Effector CD4-positive, alpha-beta T cell (primary cell): ENCODE results near the gene B3GAT3.
"Not testable (repeated sequence)": the region's sequence is repeated elsewhere in the genome, so short reads cannot be mapped to it uniquely, and the experiment has no call there.

Source experiments
- DNase-seq: peaks from one replicate; pipeline ENCODE4 v3.0.0-alpha.2; 2020

The B3GAT3 gene

GRCh38 chr11:62645946-62646824 lies 24.4 kb upstream of the B3GAT3 start, which contains the start of gene GANAB:
TSS of gene GANAB (minus strand) at chr11:62646613. CDS start at chr11:62646599, 14 bp downstream.
- DNase-seq = peak; percentile 99

- no peak for DNase-seq
These were observed 23.8 kb upstream of the B3GAT3 start for GRCh38 chr11:62645671-62645945.

GRCh38 chr11:62644220-62644619 lies 22.4 kb upstream of the B3GAT3 start:
- no peak for DNase-seq

GRCh38 chr11:62632492-62632891 lies 10.7 kb upstream of the B3GAT3 start:
- no peak for DNase-seq

- DNase-seq = no peak
These were observed 5.9 kb upstream of the B3GAT3 start for GRCh38 chr11:62627713-62628112.

- no peak for DNase-seq
These were observed 797 bp upstream of the B3GAT3 start for GRCh38 chr11:62622476-62623089.

- DNase-seq = no peak
These were observed 689 bp downstream of the B3GAT3 start for GRCh38 chr11:62621027-62621566.

GRCh38 chr11:62616957-62617356 lies 4.8 kb downstream of the B3GAT3 start:
- not testable (repeated sequence) for DNase-seq

GRCh38 chr11:62615521-62615920 lies 6.3 kb downstream of the B3GAT3 start:
- no peak for DNase-seq

- DNase-seq = no peak
These were observed 7.5 kb downstream of the B3GAT3 start for GRCh38 chr11:62614275-62614674.

GRCh38 chr11:62613291-62613778 lies 8.5 kb downstream of the B3GAT3 start:
- no peak for DNase-seq

GRCh38 chr11:62612366-62613290 lies 9.2 kb downstream of the B3GAT3 start, which contains the start of the genes EML3 and ROM1:
TSS of gene EML3 (minus strand) at chr11:62612775. CDS start at chr11:62612457, 318 bp downstream.
TSS of gene ROM1 (plus strand) at chr11:62613257. CDS start at chr11:62613282, 25 bp downstream.
- peak; percentile 80 for DNase-seq

- peak; percentile 22 for DNase-seq
These were observed 10.0 kb downstream of the B3GAT3 start for GRCh38 chr11:62611705-62612365.

GRCh38 chr11:62610814-62611704 lies 10.7 kb downstream of the B3GAT3 start:
- DNase-seq = no peak

- DNase-seq = no peak
These were observed 11.4 kb downstream of the B3GAT3 start for GRCh38 chr11:62610403-62610802.

- no peak for DNase-seq
These were observed 13.0 kb downstream of the B3GAT3 start for GRCh38 chr11:62608776-62609175.

- DNase-seq = no peak
These were observed 14.1 kb downstream of the B3GAT3 start for GRCh38 chr11:62607714-62608113.

- no peak for DNase-seq
These were observed 15.9 kb downstream of the B3GAT3 start for GRCh38 chr11:62605902-62606301.

- DNase-seq = no peak
These were observed 16.3 kb downstream of the B3GAT3 start for GRCh38 chr11:62605467-62605866.

GRCh38 chr11:62604460-62605120 lies 17.2 kb downstream of the B3GAT3 start:
- no peak for DNase-seq
